Uterus (tissue), 2 donors: Measurements from ENCODE around the gene USP20.

Experiments used
- CTCF ChIP-seq, 4 experiments: fragments of 200-600 bp in 2 of 4; fragments of 450-650 bp in 2 of 4; sonication (generic) in 2 of 4; IDR thresholded peaks; one replicate each; pipeline ENCODE4 v1.5.1; 2016 to 2019; ENCODE audit warnings: antibody characterized with exemption in 4 of 4, mild to moderate bottlenecking in 2 of 4, moderate library complexity in 1 of 4
- POLR2A ChIP-seq, 2 donors: fragments of 450-650 bp; IDR thresholded peaks; one replicate each; pipeline ENCODE4 v1.6.1; 2016; ENCODE audit warnings: antibody characterized with exemption in 2 of 2, mild to moderate bottlenecking in 1 of 2, moderate library complexity in 1 of 2

- TF ChIP-seq CTCF (IDR thresholded peaks at IDR 0.05), result no peak
- TF ChIP-seq POLR2A (IDR thresholded peaks at IDR 0.05), result no peak
These were observed 1.2 kb downstream of the USP20 start for GRCh38 chr9:129836311-129837007.
